Mucosa of rectum (tissue), 2 donors: Measurements from ENCODE around the gene ALPK1.
"Not testable (repeated sequence)": the region's sequence is repeated elsewhere in the genome, so short reads cannot be mapped to it uniquely, and the experiment has no call there.

Experiments
- H3K27ac ChIP-seq, 2 donors: one replicate each; pipeline ENCODE4 v1.7.0; 2013; ENCODE audit warnings: inconsistent platforms in 2 of 2, low read depth in 2 of 2, low read length in 2 of 2
- H3K27me3 ChIP-seq, 2 donors: one replicate each; pipeline ENCODE4 v1.7.0; 2013; ENCODE audit warnings: low read length in 2 of 2; ENCODE audit not compliant: control insufficient read depth in 2 of 2, insufficient read depth in 2 of 2
- H3K36me3 ChIP-seq, 2 donors: one replicate each; pipeline ENCODE4 v1.7.0; 2013; ENCODE audit warnings: low read length in 2 of 2; ENCODE audit not compliant: control insufficient read depth in 2 of 2, insufficient read depth in 2 of 2
- H3K4me1 ChIP-seq, 2 donors: one replicate each; pipeline ENCODE4 v1.7.0; 2013; ENCODE audit warnings: low read length in 2 of 2, mild to moderate bottlenecking in 1 of 2; ENCODE audit not compliant: control insufficient read depth in 2 of 2, insufficient read depth in 2 of 2
- H3K4me3 ChIP-seq, 2 donors: one replicate each; pipeline ENCODE4 v1.7.0; 2013; ENCODE audit warnings: low read length in 2 of 2
- H3K9ac ChIP-seq, 2 donors: one replicate each; pipeline ENCODE4 v1.7.0; 2013; ENCODE audit warnings: low read length in 2 of 2, low read depth in 1 of 2, mild to moderate bottlenecking in 1 of 2
- H3K9me3 ChIP-seq, 2 donors: one replicate each; pipeline ENCODE4 v1.7.0; 2013; ENCODE audit warnings: low read length in 2 of 2; ENCODE audit not compliant: control insufficient read depth in 2 of 2
- donor health status: healthy.
- donor health status: Normal muscosa, but diverticular disease.

The ALPK1 gene

DNA sequence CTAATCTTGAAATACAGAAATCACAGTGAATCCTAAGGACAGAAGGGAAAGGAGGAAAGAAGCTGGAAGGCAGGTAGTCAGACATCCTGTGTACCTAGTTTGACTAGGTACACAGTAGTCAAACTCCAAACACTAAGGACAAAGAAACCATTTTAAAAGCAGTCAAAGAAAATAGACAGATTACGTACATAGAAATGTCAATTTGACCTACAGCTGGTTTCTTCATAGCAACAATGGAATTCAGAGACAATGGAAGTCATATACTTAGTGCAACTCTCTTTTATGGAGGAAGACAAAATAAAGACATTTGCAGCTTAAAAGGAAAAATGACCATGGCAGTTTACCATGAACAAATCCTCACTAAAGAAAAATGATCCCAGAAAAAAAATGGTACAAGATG is 139.8 kb downstream of the ALPK1 start:
- no peaks in the 10 kb centered on the region for H3K27me3 ChIP-seq
- H3K36me3 ChIP-seq = peaks cover 17 to 35% of the 10 kb centered on the region in 2 donors
- H3K4me1 ChIP-seq = no peaks in the 10 kb centered on the region
- H3K4me3 ChIP-seq = no peak overlapping the region
- H3K9ac ChIP-seq = no peak overlapping the region
- H3K9me3 ChIP-seq = no peaks in the 10 kb centered on the region
- no peak overlapping the region for H3K27ac ChIP-seq

DNA sequence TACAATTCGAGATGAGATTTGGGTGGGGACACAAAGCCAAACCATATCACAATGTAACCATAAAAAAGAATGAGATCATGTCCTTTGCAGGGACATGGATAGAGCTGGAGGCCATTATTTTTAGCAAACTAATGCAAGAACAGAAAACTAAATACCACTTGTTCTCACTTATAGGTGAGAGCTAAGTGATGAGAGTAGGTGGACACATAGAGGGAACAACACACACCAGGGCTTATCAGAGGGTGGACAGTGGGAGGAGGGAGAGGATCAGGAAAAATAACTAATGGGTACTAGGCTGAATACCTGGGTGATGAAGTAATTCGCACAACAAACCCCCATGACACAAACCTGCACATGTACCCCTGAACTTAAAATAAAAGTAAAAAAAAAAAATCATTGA is 145.1 kb downstream of the ALPK1 start:
- H3K27ac ChIP-seq, H3K4me1 ChIP-seq, H3K9me3 ChIP-seq, H3K27me3 ChIP-seq, H3K9ac ChIP-seq, H3K4me3 ChIP-seq: not testable (repeated sequence)
- peaks cover 13 to 37% of the 10 kb centered on the region in 2 donors for H3K36me3 ChIP-seq

DNA sequence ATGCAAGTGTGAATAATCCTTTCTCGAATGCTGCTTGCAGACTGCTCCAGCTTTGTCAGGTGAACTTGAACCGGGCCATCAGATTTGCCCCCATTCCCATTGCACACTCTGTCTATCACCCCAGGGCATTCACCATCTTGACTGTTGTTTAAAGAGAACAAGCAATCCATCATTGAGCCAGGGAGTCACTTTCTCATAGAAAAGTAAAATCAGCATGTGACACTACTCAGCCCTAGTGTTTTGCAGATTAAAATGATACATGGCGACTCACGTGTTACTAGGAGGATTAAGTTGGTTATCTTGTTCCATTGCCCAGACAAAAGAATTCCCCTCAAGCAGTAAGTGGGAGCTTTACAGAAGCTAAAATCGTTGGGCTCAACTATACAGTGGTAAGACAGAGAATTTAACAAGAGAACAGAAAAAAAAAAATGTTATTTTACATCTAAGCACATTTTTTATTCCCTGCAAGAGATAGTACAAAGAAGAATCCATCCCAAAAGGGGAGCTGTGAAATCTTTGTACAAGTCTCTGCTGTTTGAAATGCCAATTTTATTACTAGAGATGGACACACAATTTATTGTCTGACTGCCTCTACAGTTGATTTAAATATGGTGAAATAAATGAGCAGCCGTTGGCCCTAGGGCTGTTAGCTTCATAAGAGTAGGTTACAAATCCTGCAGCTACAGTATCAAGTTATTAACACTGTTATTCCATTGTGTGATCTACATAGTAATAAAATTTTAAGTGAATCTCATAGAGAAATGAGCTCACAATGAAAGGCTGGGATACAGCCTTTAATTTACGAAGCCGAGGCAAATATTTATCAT is 151.3 kb downstream of the ALPK1 start:
- H3K27ac ChIP-seq = no peak overlapping the region
- H3K4me3 ChIP-seq = no peak overlapping the region
- no peaks in the 10 kb centered on the region for H3K9me3 ChIP-seq
- no peak overlapping the region for H3K9ac ChIP-seq
- peaks cover 0 to 2% of the 10 kb centered on the region in 2 donors for H3K36me3 ChIP-seq
- no peaks in the 10 kb centered on the region for H3K4me1 ChIP-seq
- no peaks in the 10 kb centered on the region for H3K27me3 ChIP-seq

DNA sequence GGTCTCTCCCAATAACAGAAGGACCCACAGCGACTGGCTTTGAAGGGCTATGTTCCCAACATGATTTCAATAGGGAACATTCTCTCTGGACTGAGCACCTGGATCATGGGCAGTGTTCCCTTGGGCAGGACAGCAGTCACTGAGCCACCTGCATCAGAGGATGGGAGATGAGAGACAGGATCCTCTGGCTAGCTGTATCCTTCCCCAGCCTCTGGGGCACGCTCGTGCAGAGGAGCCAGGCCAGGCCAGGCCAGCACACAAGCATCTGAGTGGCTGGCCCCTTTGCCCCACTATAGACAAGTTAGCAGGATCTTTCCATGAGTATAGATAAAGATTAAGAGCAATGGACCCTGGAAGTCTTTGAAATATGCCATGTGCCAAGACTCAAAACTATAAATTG is 152.5 kb downstream of the ALPK1 start:
- no peaks in the 10 kb centered on the region for H3K27me3 ChIP-seq
- H3K4me3 ChIP-seq = no peak overlapping the region
- no peak overlapping the region for H3K9ac ChIP-seq
- H3K9me3 ChIP-seq = no peaks in the 10 kb centered on the region
- no peak overlapping the region for H3K27ac ChIP-seq
- peaks cover 0 to 2% of the 10 kb centered on the region in 2 donors for H3K36me3 ChIP-seq
- no peaks in the 10 kb centered on the region for H3K4me1 ChIP-seq

DNA sequence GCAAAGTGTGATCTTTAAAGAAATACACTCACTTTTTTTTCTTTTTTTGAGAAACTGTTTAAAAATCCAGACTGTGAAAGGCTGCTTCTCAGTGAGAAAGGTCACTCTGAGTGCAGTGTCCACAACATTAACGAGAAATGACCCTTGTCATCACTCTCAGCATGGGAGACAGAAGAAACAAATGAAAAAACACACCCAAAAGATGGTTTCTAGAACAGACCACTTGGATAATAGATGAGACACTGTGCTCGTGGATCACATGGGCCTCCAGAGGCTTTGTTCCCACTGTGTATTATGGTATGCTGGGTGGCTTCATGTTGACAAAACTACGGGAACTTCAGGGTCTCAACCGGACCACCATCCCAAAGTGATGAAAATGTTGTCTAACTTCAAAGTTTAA is 153.9 kb downstream of the ALPK1 start:
- Histone ChIP-seq H3K27ac (no peak overlapping the region), H3K9me3 (no peaks in the 10 kb centered on the region), H3K4me1 (no peaks in the 10 kb centered on the region), H3K36me3 (no peaks in the 10 kb centered on the region), H3K4me3 (no peak overlapping the region), H3K27me3 (no peaks in the 10 kb centered on the region), H3K9ac (no peak overlapping the region)

DNA sequence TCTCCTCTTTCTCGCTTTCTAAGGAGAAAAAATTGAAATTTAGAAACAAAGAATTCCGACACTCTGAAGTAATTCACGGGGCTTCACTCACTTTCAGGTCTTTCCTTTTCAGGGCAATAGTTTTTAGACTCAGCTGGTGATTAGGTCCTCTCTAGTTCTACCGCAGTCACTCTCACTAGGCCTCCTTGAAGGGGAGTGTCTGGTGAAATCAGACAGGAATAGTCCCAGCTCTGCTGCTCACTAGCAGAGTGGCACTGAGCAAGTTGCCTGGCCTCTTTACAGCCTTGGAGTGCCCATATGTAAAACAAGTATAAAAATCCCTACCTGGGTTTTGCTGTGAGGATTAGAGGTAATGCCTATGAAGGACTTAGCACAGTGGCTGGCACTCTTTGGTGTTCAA is 154.7 kb downstream of the ALPK1 start:
- Histone ChIP-seq H3K4me1 (no peaks in the 10 kb centered on the region), H3K36me3 (no peaks in the 10 kb centered on the region), H3K27me3 (no peaks in the 10 kb centered on the region), H3K9ac (no peak overlapping the region), H3K9me3 (no peaks in the 10 kb centered on the region), H3K4me3 (no peak overlapping the region), H3K27ac (no peak overlapping the region)

DNA sequence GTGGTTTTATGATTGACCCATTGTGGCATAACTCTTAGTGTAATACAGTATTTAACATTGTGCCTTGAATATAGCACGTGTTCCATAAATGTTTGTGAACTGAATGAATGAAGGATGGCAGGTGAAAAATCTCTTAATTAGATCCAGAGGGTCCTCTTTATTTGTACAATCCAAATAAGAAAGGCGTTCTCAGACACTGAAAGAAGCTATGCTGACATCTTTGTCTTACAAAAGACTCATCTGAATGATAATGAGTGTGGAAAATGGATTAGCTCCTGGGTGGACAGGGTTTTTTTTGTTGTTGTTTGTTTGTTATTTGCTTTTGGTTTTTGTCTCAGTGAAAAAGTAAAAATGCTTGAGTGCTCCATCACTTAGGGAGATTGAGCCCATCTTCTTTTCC is 156.2 kb downstream of the ALPK1 start:
- no peaks in the 10 kb centered on the region for H3K9me3 ChIP-seq
- H3K4me1 ChIP-seq = no peaks in the 10 kb centered on the region
- no peak overlapping the region for H3K27ac ChIP-seq
- no peaks in the 10 kb centered on the region for H3K36me3 ChIP-seq
- H3K9ac ChIP-seq = no peak overlapping the region
- no peak overlapping the region for H3K4me3 ChIP-seq
- H3K27me3 ChIP-seq = no peaks in the 10 kb centered on the region

- H3K4me1 ChIP-seq = no peaks in the 10 kb centered on the region
- no peak overlapping the region for H3K27ac ChIP-seq
- no peaks in the 10 kb centered on the region for H3K36me3 ChIP-seq
- H3K4me3 ChIP-seq = no peak overlapping the region
- no peaks in the 10 kb centered on the region for H3K9me3 ChIP-seq
- H3K9ac ChIP-seq = no peak overlapping the region
- H3K27me3 ChIP-seq = no peaks in the 10 kb centered on the region
Observed at GRCh38 chr4:112472318-112472717, 175.1 kb downstream of the ALPK1 start.

DNA sequence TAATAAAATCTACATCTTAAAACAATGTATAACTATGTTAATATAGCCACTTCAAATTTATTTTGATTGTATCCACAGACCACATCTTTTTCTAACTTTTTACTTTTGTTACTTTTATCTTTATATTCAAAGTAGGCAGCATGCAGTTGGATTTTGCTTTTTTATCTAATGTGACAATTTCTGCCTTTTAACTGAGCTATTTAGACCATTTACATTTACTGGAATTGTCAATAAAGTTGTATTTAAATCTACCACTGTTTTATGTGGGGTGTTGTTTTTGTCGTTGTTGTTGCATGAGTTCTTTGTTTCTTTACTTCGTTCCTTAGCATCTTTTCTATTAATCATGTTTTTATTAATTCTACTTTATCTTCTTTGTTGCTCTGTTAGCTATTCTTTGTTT is 176.8 kb downstream of the ALPK1 start:
- no peak overlapping the region for H3K9ac ChIP-seq
- no peaks in the 10 kb centered on the region for H3K36me3 ChIP-seq
- no peaks in the 10 kb centered on the region for H3K27me3 ChIP-seq
- no peaks in the 10 kb centered on the region for H3K4me1 ChIP-seq
- no peaks in the 10 kb centered on the region for H3K9me3 ChIP-seq
- no peak overlapping the region for H3K4me3 ChIP-seq
- H3K27ac ChIP-seq = no peak overlapping the region

DNA sequence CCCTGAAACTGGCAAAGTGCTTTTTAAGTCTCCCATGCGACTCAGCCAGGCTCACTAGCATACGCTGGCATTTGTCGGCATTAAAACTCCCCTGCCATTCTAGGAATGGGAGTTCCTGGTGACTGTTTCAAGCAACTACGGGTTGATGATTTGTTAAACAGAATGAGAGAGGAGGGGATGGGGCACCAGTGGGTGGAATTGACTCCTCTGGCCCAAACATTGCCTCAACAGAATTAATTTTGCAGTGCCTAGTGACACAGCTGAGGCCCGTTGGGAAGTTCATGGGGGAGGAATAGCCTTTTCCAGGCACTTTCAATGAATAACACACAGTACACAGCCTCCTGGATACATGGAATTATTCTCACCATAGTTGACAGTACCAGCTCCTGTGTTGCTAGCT is 188.8 kb downstream of the ALPK1 start:
- no peaks in the 10 kb centered on the region for H3K4me1 ChIP-seq
- H3K27me3 ChIP-seq = peaks cover 0 to 2% of the 10 kb centered on the region in 2 donors
- H3K9ac ChIP-seq = no peak overlapping the region
- H3K4me3 ChIP-seq = no peak overlapping the region
- peaks cover 0 to 7% of the 10 kb centered on the region in 2 donors for H3K9me3 ChIP-seq
- H3K36me3 ChIP-seq = no peaks in the 10 kb centered on the region
- no peak overlapping the region for H3K27ac ChIP-seq
